ENCODE data around the gene HOXD8. TPM values are rescaled to one million over a fixed set of nuclear protein-coding genes. Genes with fewer than 3 reads are reported as not detected.

The HOXD8 gene
- total and polyA plus RNA-seq, 10 of the 15 experiments (the other 5 are each of a cell fraction or from before 2014, with no cell fraction given): not detected

- no peak for TF ChIP-seq PML (IDR thresholded peaks at IDR 0.05; ENCODE audit: low read length)
- no peak for TF ChIP-seq NR2F1 (conservative IDR thresholded peaks at IDR 0.05)
- no peak for TF ChIP-seq RFX5 (IDR thresholded peaks at IDR 0.05; ENCODE audit: low read depth, low read length)
Measured at GRCh38 chr2:176117162-176117822, 12.2 kb upstream of the HOXD8 start (continued).

GRCh38 chr2:176117823-176118371 lies 11.6 kb upstream of the HOXD8 start:
- no peak for FAIRE-seq
- Histone ChIP-seq H3K27ac (ENCODE audit: control insufficient read depth, insufficient read depth) (no peak overlapping the region), H3K79me2 (ENCODE audit: control insufficient read depth, insufficient read depth, low read length) (no peaks in the 10 kb centered on the region), H3K27me3 (replicated peaks in 1 of 2; ENCODE audit: control insufficient read depth in 2 of 2, insufficient read depth in 2 of 2, low read length in 1 of 2) (peaks cover 7 to 45% of the 10 kb centered on the region in 2 experiments), H3K4me3 (no peak overlapping the region), H2AFZ (ENCODE audit: control insufficient read depth, low read depth, low read length) (no peak overlapping the region), H4K20me1 (ENCODE audit: control insufficient read depth, insufficient read depth) (no peaks in the 10 kb centered on the region), H3K36me3 (ENCODE audit: control insufficient read depth in 2 of 2, insufficient read depth in 2 of 2, low read length in 1 of 2) (no peaks in the 10 kb centered on the region), H3K4me1 (ENCODE audit: control insufficient read depth, insufficient read depth, low read length) (no peaks in the 10 kb centered on the region), H3K9me3 (replicated peaks; ENCODE audit: control insufficient read depth, insufficient read depth, low read length) (peaks cover 1% of the 10 kb centered on the region; the same call in 1 of the 3 replicates), H3K9ac (ENCODE audit: control insufficient read depth, insufficient read depth, low read length) (no peak overlapping the region), H3K4me2 (ENCODE audit: control insufficient read depth, insufficient read depth) (no peak overlapping the region)
- BruUV-seq (replicated peaks): no TSS peak
- DNase-seq (ENCODE audit: low read depth, low spot score): no peak
- WGBS (ENCODE audit: insufficient coverage, insufficient replicate concordance, low lambda C conversion rate, missing lambda C conversion rate): 46% methylated on average over 11 of the region's 11 CpGs
- in situ Hi-C loops (cut with MboI): no loop called here
- intact Hi-C loops (cut with micrococcal nuclease; ENCODE audit: unreplicated experiment): no loop called here
- SMC1A ChIA-PET (ENCODE audit: uncharacterized antibody, unreplicated experiment): interaction anchor here (0.6 kb wide), 1 partner anchor 1004 kb away, joined by 3 read pairs; no protein-coding TSS in a partner anchor
- no peak for ATAC-seq
- no peak for TF ChIP-seq PKNOX1 (IDR thresholded peaks at IDR 0.05)
- TF ChIP-seq MEF2A (IDR thresholded peaks at IDR 0.05; ENCODE audit: insufficient read depth, low read depth, low read length): no peak
- no peak for TF ChIP-seq CHD1 (IDR thresholded peaks at IDR 0.05; ENCODE audit: low read depth, low read length)
- TF ChIP-seq TARDBP (IDR thresholded peaks at IDR 0.05; ENCODE audit: borderline replicate concordance): no peak
- no peak for TF ChIP-seq HSF1 (IDR thresholded peaks at IDR 0.05; ENCODE audit: low read depth, low read length)
- no peak for TF ChIP-seq NFYB (IDR thresholded peaks at IDR 0.05; ENCODE audit: insufficient read depth, low read depth, low read length)
- TF ChIP-seq ZBED1 (IDR thresholded peaks at IDR 0.05; ENCODE audit: borderline replicate concordance): no peak
- no peak for TF ChIP-seq USF1 (IDR thresholded peaks at IDR 0.05; ENCODE audit: borderline replicate concordance, extremely low read length, insufficient read depth, low read depth, low read length)
- no peak for TF ChIP-seq PAX5 (IDR thresholded peaks at IDR 0.05; ENCODE audit: borderline replicate concordance, low read depth, low read length)
- TF ChIP-seq RELB (IDR thresholded peaks at IDR 0.05; ENCODE audit: low read depth): no peak
- no peak for TF ChIP-seq ZNF217 (IDR thresholded peaks at IDR 0.05)
- TF ChIP-seq ZNF384 (IDR thresholded peaks at IDR 0.05; ENCODE audit: borderline replicate concordance, low read depth, low read length): no peak
- TF ChIP-seq KLF5 (IDR thresholded peaks at IDR 0.05; ENCODE audit: partially characterized antibody): no peak
- RAD21 ChIA-PET (ENCODE audit: unreplicated experiment): no interaction called here
- CTCF ChIA-PET: no interaction called here
- POLR2A ChIA-PET: no interaction called here
